NCI-H187 treated with DMSO at 0.1 percent for 48 hours (cell line): ENCODE data around the gene SCN1B.
"Not testable (repeated sequence)": the region's sequence is repeated elsewhere in the genome, so short reads cannot be mapped to it uniquely, and the experiment has no call there.

Experiments
- DNase-seq: peaks from one replicate; lab custom pipeline; 2025; lab: John Stamatoyannopoulos, UW

The SCN1B gene

GRCh38 chr19:35000647-35001501 lies 29.4 kb upstream of the SCN1B start:
- DNase-seq: no peak

- no peak for DNase-seq
These were observed 28.2 kb upstream of the SCN1B start for GRCh38 chr19:35002037-35002535.

GRCh38 chr19:35004517-35005255 lies 25.6 kb upstream of the SCN1B start:
- no peak for DNase-seq

- DNase-seq: no peak
These were observed 24.9 kb upstream of the SCN1B start for GRCh38 chr19:35005256-35005977.

- not testable (repeated sequence) for DNase-seq
These were observed 24.3 kb upstream of the SCN1B start for GRCh38 chr19:35006007-35006341.

- no peak for DNase-seq
These were observed 23.8 kb upstream of the SCN1B start for GRCh38 chr19:35006342-35006998.

- DNase-seq: no peak
These were observed 23.3 kb upstream of the SCN1B start for GRCh38 chr19:35006999-35007365.

GRCh38 chr19:35007427-35007826 lies 22.8 kb upstream of the SCN1B start:
- DNase-seq: not testable (repeated sequence)

GRCh38 chr19:35008891-35009341 lies 21.4 kb upstream of the SCN1B start:
- no peak for DNase-seq

GRCh38 chr19:35009424-35010415 lies 20.6 kb upstream of the SCN1B start:
- DNase-seq: no peak

GRCh38 chr19:35011091-35011689 lies 19.1 kb upstream of the SCN1B start:
- DNase-seq: no peak

GRCh38 chr19:35011737-35012682 lies 18.3 kb upstream of the SCN1B start:
- no peak for DNase-seq

GRCh38 chr19:35013041-35013819 lies 17.0 kb upstream of the SCN1B start:
- no peak for DNase-seq

- no peak for DNase-seq
These were observed 16.2 kb upstream of the SCN1B start for GRCh38 chr19:35013820-35014754.

GRCh38 chr19:35014774-35015173 lies 15.5 kb upstream of the SCN1B start:
- not testable (repeated sequence) for DNase-seq

- no peak for DNase-seq
These were observed 14.9 kb upstream of the SCN1B start for GRCh38 chr19:35015270-35015953.

GRCh38 chr19:35015954-35016351 lies 14.3 kb upstream of the SCN1B start:
- no peak for DNase-seq
